H1 (cell line): ENCODE measurements around the gene NFASC.

Source experiments
- ATF2 ChIP-seq: IDR thresholded peaks from 2 replicates; pipeline ENCODE4 v1.6.1; 2012; ENCODE audit warnings: low read length, inconsistent platforms
- CTCF ChIP-seq, 3 experiments: IDR thresholded peaks; 1 replicate in 2 of 3; 2 replicates in 1 of 3; pipeline versions ENCODE4 v1.5.1 to v1.6.1; 2011; ENCODE audit warnings: low read length in 3 of 3, mild to moderate bottlenecking in 3 of 3, inconsistent platforms in 2 of 3, low read depth in 1 of 3, moderate library complexity in 1 of 3; ENCODE audit not compliant: insufficient read depth in 1 of 3; ENCODE audit errors: control extremely low read depth in 1 of 3
- EZH2 ChIP-seq: fragments of 200-600 bp; sonication (generic); IDR thresholded peaks from 2 replicates; pipeline ENCODE4 v1.7.1; 2012; ENCODE audit warnings: low read depth, mild to moderate bottlenecking, moderate library complexity, low read length, inconsistent platforms; ENCODE audit not compliant: severe bottlenecking
- POLR2AphosphoS5 ChIP-seq: IDR thresholded peaks from 2 replicates; pipeline ENCODE4 v1.6.1; 2011; ENCODE audit warnings: low read depth, low read length
- TCF12 ChIP-seq: IDR thresholded peaks from 2 replicates; pipeline ENCODE4 v1.6.1; 2011; ENCODE audit warnings: low read depth, mild to moderate bottlenecking, low read length

GRCh38 chr1:204929487-204930154 lies 59.0 kb downstream of the NFASC start:
- TF ChIP-seq TCF12 (no peak), CTCF (IDR thresholded peaks at IDR 0.05; ENCODE audit: control extremely low read depth in 1 of 3, insufficient read depth in 1 of 3, low read depth in 1 of 3, low read length in 3 of 3) (no peak), POLR2AphosphoS5 (no peak), ATF2 (no peak), EZH2 (no peak)
